Keratinocyte (primary cell): Measurements from ENCODE around the gene GSTM1.
"Not testable (repeated sequence)": the region's sequence is repeated elsewhere in the genome, so short reads cannot be mapped to it uniquely, and the experiment has no call there.

Experiments
- EZH2 ChIP-seq: IDR thresholded peaks from one replicate; pipeline ENCODE4 v1.6.1; 2012; ENCODE audit warnings: inconsistent platforms, mild to moderate bottlenecking, low read length, moderate library complexity
- TF ChIP-seq, protein P1 (sequence below), 3 experiments: IDR thresholded peaks in 1 of 3; conservative IDR thresholded peaks in 1 of 3; optimal IDR thresholded peaks in 1 of 3; 2 replicates in 2 of 3; 3 replicates in 1 of 3; pipeline versions ENCODE3 to v1.5.1; 2011; ENCODE audit warnings: low read length in 3 of 3, mild to moderate bottlenecking in 3 of 3, moderate library complexity in 2 of 3, control low read depth in 1 of 3, inconsistent platforms in 1 of 3; ENCODE audit not compliant: insufficient read depth in 2 of 3; ENCODE audit errors: extremely low read depth in 1 of 3

DNA sequence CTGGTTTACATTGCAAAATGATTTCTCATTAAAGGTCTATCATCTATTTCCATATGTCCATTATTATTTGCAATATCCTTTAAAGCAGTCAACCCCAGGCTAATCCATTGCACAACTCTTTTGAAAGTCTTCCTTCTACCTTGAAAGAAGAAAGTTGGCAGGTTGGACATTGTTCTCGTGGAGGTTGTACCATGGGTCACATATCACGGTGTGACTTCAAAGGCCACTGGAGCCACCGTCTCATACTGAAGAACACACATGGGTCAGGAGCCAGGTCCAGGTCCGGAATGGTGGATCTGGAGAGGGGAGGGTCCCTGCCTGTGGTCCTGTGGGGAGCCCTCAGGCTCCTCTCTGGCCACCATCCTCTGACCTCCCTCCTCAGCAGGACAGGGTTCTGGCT is 1.7 kb upstream of the GSTM1 start:
- TF ChIP-seq, protein P1, sequence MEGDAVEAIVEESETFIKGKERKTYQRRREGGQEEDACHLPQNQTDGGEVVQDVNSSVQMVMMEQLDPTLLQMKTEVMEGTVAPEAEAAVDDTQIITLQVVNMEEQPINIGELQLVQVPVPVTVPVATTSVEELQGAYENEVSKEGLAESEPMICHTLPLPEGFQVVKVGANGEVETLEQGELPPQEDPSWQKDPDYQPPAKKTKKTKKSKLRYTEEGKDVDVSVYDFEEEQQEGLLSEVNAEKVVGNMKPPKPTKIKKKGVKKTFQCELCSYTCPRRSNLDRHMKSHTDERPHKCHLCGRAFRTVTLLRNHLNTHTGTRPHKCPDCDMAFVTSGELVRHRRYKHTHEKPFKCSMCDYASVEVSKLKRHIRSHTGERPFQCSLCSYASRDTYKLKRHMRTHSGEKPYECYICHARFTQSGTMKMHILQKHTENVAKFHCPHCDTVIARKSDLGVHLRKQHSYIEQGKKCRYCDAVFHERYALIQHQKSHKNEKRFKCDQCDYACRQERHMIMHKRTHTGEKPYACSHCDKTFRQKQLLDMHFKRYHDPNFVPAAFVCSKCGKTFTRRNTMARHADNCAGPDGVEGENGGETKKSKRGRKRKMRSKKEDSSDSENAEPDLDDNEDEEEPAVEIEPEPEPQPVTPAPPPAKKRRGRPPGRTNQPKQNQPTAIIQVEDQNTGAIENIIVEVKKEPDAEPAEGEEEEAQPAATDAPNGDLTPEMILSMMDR (optimal IDR thresholded peaks at IDR 0.05 in 1 of 3, IDR thresholded peaks at IDR 0.05 in 1 of 3, conservative IDR thresholded peaks at IDR 0.05 in 1 of 3; ENCODE audit: extremely low read depth in 1 of 3, insufficient read depth in 2 of 3, low read length in 3 of 3): not testable (repeated sequence)
- TF ChIP-seq EZH2: not testable (repeated sequence)
